CD14-positive monocyte (primary cell): Measurements from ENCODE around the gene CDC42EP2. TPM values are rescaled to one million over a fixed set of nuclear protein-coding genes. Genes with fewer than 3 reads are reported as not detected.
A peak's percentile ranks its signal among the peaks of the same experiment; 100 is the strongest.

Source experiments
- DNase-seq, 3 donors: peaks; one replicate each; pipeline ENCODE4 v3.0.0-alpha.2; 2011 to 2022
- H2AFZ ChIP-seq: 2 replicates; pipeline ENCODE4 v1.6.0; 2012; ENCODE audit warnings: mild to moderate bottlenecking, low read depth, low read length, inconsistent platforms; ENCODE audit not compliant: insufficient read depth, poor library complexity, severe bottlenecking
- H3K27ac ChIP-seq, 2 donors: 1 replicate in 1 of 2; 2 replicates in 1 of 2; pipeline ENCODE4 v1.5.1; 2012 to 2013; ENCODE audit warnings: low read length in 2 of 2, control low read depth in 1 of 2, inconsistent platforms in 1 of 2, low read depth in 1 of 2, mild to moderate bottlenecking in 1 of 2
- H3K27me3 ChIP-seq, 2 donors: one replicate each; pipeline versions ENCODE4 v1.6.0 to v1.6.1; 2011 to 2013; ENCODE audit warnings: low read length in 2 of 2; ENCODE audit not compliant: control insufficient read depth in 2 of 2, insufficient read depth in 2 of 2
- H3K36me3 ChIP-seq, 2 donors: replicated peaks in 1 of 2; 1 replicate in 1 of 2; 2 replicates in 1 of 2; pipeline versions ENCODE4 v1.5.1 to v1.6.1; 2012 to 2013; ENCODE audit warnings: low read length in 2 of 2, control low read depth in 1 of 2, inconsistent platforms in 1 of 2, mild to moderate bottlenecking in 1 of 2; ENCODE audit not compliant: insufficient read depth in 2 of 2, control insufficient read depth in 1 of 2
- H3K4me1 ChIP-seq, 2 donors: 1 replicate in 1 of 2; 2 replicates in 1 of 2; pipeline versions ENCODE4 v1.5.1 to v1.6.1; 2012 to 2013; ENCODE audit warnings: low read length in 2 of 2, control low read depth in 1 of 2, inconsistent platforms in 1 of 2, mild to moderate bottlenecking in 1 of 2, moderate library complexity in 1 of 2; ENCODE audit not compliant: insufficient read depth in 2 of 2, control insufficient read depth in 1 of 2
- H3K4me2 ChIP-seq: replicated peaks from 2 replicates; pipeline ENCODE3; 2012; ENCODE audit warnings: low read length, moderate library complexity, mild to moderate bottlenecking; ENCODE audit not compliant: poor library complexity, severe bottlenecking; ENCODE audit errors: extremely low read depth
- H3K4me3 ChIP-seq, 3 experiments: fragments of 200-600 bp in 1 of 3; sonication (generic) in 1 of 3; replicated peaks in 1 of 3; 1 replicate in 2 of 3; 2 replicates in 1 of 3; pipeline ENCODE4 v1.5.1; 2011 to 2013; ENCODE audit warnings: low read length in 3 of 3, mild to moderate bottlenecking in 3 of 3, control low read depth in 2 of 3, low read depth in 2 of 3, inconsistent platforms in 1 of 3, moderate library complexity in 1 of 3
- H3K79me2 ChIP-seq: 2 replicates; pipeline ENCODE4 v1.6.0; 2012; ENCODE audit warnings: mild to moderate bottlenecking, control low read depth, inconsistent platforms, low read length, moderate library complexity; ENCODE audit not compliant: insufficient read depth
- H3K9ac ChIP-seq: 2 replicates; pipeline ENCODE4 v1.6.0; 2017; ENCODE audit warnings: low read length, mild to moderate bottlenecking; ENCODE audit not compliant: insufficient read depth, poor library complexity, severe bottlenecking
- H3K9me3 ChIP-seq, 2 donors: replicated peaks in 1 of 2; 1 replicate in 1 of 2; 2 replicates in 1 of 2; pipeline versions ENCODE4 v1.5.1 to v1.6.1; 2012 to 2013; ENCODE audit warnings: low read length in 2 of 2, control low read depth in 1 of 2; ENCODE audit not compliant: control insufficient read depth in 1 of 2, insufficient read depth in 1 of 2
- H4K20me1 ChIP-seq: 2 replicates; pipeline ENCODE4 v1.6.0; 2012; ENCODE audit warnings: mild to moderate bottlenecking, low read length, control low read depth, moderate library complexity; ENCODE audit not compliant: insufficient read depth
- H3K27ac Mint-ChIP-seq, 7 donors: one replicate each; pipeline ENCODE4 v1.8.0; 2020; ENCODE audit warnings: mild to moderate bottlenecking in 7 of 7, mixed read lengths in 7 of 7, moderate library complexity in 6 of 7, inconsistent platforms in 2 of 7
- H3K27me3 Mint-ChIP-seq, 3 donors: one replicate each; pipeline ENCODE4 v1.8.0; 2021 to 2022; ENCODE audit warnings: low read depth in 3 of 3, mild to moderate bottlenecking in 3 of 3, mixed read lengths in 3 of 3, moderate library complexity in 3 of 3, inconsistent platforms in 1 of 3
- H3K36me3 Mint-ChIP-seq, 2 donors: one replicate each; pipeline ENCODE4 v1.8.0; 2020; ENCODE audit warnings: mixed read lengths in 2 of 2, inconsistent platforms in 1 of 2, mild to moderate bottlenecking in 1 of 2
- H3K4me1 Mint-ChIP-seq: one replicate; pipeline ENCODE4 v1.8.0; 2020; ENCODE audit warnings: mild to moderate bottlenecking, mixed read lengths
- H3K4me3 Mint-ChIP-seq, 2 donors: one replicate each; pipeline ENCODE4 v1.8.0; 2020; ENCODE audit warnings: mild to moderate bottlenecking in 2 of 2, mixed read lengths in 2 of 2, moderate library complexity in 1 of 2
- H3K9me3 Mint-ChIP-seq, 7 donors: one replicate each; pipeline ENCODE4 v1.8.0; 2020 to 2022; ENCODE audit warnings: mixed read lengths in 7 of 7, mild to moderate bottlenecking in 6 of 7, moderate library complexity in 6 of 7, inconsistent platforms in 2 of 7
- CTCF ChIP-seq: fragments of 200-600 bp; IDR thresholded peaks from one replicate; pipeline ENCODE4 v1.8.0; 2022; ENCODE audit warnings: antibody characterized with exemption, mild to moderate bottlenecking
- WGBS: methylation state at CpG from one replicate; pipeline ENCODE4 v1.1.5; 2013; ENCODE audit warnings: missing lambda C conversion rate; ENCODE audit not compliant: insufficient coverage; 5-methylcytosine and 5-hydroxymethylcytosine counted together
- intact Hi-C, 2 donors: fragments of 100-400 bp; cut with micrococcal nuclease; formaldehyde crosslinking; loops; one replicate each; pipeline versions ENCODE4 v1.15.0 to v1.15.1; 2023
- polyA plus RNA-seq, 3 donors: library from polyadenylated mRNA; depleted of rRNA in 1 of 3; unstranded in 2 of 3; stranded (reverse) in 1 of 3; fragments of 300-500 nt in 2 of 3; fragments of >200 nt in 1 of 3; fragmentation: Illumina TruSeq in 2 of 3; gene quantifications; 1 replicate in 2 of 3; 2 replicates in 1 of 3; pipeline ENCODE4 v1.2.3, GENCODE V29; 2012 to 2021

The CDC42EP2 gene
- polyA plus RNA-seq, 3 donors: 5.4 to 15.6 (median 10.1) TPM

- Mint-ChIP-seq H3K27me3 (no peaks in the 10 kb centered on the region), H3K4me1 (peaks cover 13% of the 10 kb centered on the region), H3K9me3 (peaks cover 0 to 1% (median 0%) of the 10 kb centered on the region in 7 donors), H3K36me3 (peaks cover 61 to 78% of the 10 kb centered on the region in 2 donors), H3K27ac (peak overlapping the region in 2 of 7 donors; percentile 13 to 42), H3K4me3 (no peak overlapping the region)
- intact Hi-C loops: no loop called here
- TF ChIP-seq CTCF: no peak
- no peak overlapping the region for H3K9ac ChIP-seq
- H3K36me3 ChIP-seq: peaks cover 57 to 73% of the 10 kb centered on the region in 2 donors
- H2AFZ ChIP-seq: no peak overlapping the region
- H3K27ac ChIP-seq: no peak overlapping the region
- H3K27me3 ChIP-seq: no peaks in the 10 kb centered on the region
- peaks cover 70% of the 10 kb centered on the region for H4K20me1 ChIP-seq
- no peaks in the 10 kb centered on the region for H3K9me3 ChIP-seq
- H3K4me1 ChIP-seq: peaks cover under 1 to 4% of the 10 kb centered on the region in 2 donors
- H3K79me2 ChIP-seq: peaks cover 59% of the 10 kb centered on the region
- WGBS: 98% methylated on average over 8 of the region's 11 CpGs
- no peak for DNase-seq
- no peak overlapping the region for H3K4me2 ChIP-seq
- no peak overlapping the region for H3K4me3 ChIP-seq
These were observed 25.6 kb downstream of the CDC42EP2 start for GRCh38 chr11:65340226-65340625.

GRCh38 chr11:65341856-65342255 is 27.2 kb downstream of the CDC42EP2 start:
- 93% methylated on average over 2 of the region's 3 CpGs for WGBS
- H3K36me3 ChIP-seq: peaks cover 72 to 89% of the 10 kb centered on the region in 2 donors
- intact Hi-C loops: no loop called here

More at GRCh38 chr11:65341856-65342255, 27.2 kb downstream of the CDC42EP2 start:
- Histone ChIP-seq H3K4me2 (no peak overlapping the region), H3K27me3 (no peaks in the 10 kb centered on the region), H3K9ac (no peak overlapping the region), H3K9me3 (no peaks in the 10 kb centered on the region), H2AFZ (no peak overlapping the region), H3K4me1 (no peaks in the 10 kb centered on the region), H3K79me2 (peaks cover 43% of the 10 kb centered on the region), H3K27ac (no peak overlapping the region), H3K4me3 (no peak overlapping the region), H4K20me1 (peaks cover 63% of the 10 kb centered on the region)
- no peak for DNase-seq
- Mint-ChIP-seq H3K4me3 (no peak overlapping the region), H3K27me3 (no peaks in the 10 kb centered on the region), H3K36me3 (peaks cover 76 to 88% of the 10 kb centered on the region in 2 donors), H3K4me1 (peaks cover 8% of the 10 kb centered on the region), H3K9me3 (peaks cover 0 to 1% (median 0%) of the 10 kb centered on the region in 7 donors), H3K27ac (no peak overlapping the region)
- no peak for TF ChIP-seq CTCF
